NCI-H748 treated with DMSO at 0.1 percent for 48 hours (cell line): ENCODE data around the gene ITK.
A peak's percentile ranks its signal among the peaks of the same experiment; 100 is the strongest.

ENCODE experiments used
- DNase-seq: peaks from one replicate; lab custom pipeline; 2025; lab: John Stamatoyannopoulos, UW

ITK gene

DNA sequence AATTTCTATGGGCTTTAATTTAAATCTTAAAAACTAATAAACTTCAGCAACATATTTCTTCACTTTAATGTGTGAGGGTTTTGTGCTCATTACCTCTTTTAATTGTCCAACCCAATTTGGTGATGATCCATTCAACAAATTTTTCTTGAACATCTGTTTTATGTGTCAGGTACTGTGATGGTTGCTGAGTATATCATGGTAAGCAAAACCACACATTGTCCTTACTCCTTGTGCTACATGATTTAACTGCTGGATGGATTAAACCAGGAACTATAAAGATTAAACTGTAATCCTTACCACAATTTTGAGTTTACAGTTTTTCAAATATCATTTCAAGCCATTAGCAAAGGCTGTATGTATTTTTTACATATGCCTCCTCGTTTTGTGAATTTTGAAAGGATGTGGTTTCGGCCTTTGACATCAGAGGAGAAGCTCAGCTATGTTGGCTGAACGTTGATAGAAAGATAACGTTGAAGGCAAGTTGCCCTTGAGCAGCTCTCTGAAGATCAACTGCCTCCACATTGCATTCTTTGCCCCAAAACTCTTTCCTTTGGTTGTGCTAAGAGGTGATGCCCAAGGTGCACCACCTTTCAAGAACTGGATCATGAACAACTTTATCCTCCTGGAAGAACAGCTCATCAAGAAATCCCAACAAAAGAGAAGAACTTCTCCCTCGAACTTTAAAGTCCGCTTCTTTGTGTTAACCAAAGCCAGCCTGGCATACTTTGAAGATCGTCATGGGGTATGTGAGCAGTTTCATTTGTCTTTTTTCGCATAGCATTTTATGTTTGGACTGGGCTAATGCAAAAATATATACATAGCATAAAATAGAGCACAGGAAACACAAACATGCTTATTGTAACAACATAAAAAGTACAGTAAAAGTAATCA is at the start of gene ITK:
ITK (plus strand) TSS at position 467 of the 891 bp plus-strand sequence; CDS start at position 605, 138 bp downstream.
- no peak for DNase-seq

DNA sequence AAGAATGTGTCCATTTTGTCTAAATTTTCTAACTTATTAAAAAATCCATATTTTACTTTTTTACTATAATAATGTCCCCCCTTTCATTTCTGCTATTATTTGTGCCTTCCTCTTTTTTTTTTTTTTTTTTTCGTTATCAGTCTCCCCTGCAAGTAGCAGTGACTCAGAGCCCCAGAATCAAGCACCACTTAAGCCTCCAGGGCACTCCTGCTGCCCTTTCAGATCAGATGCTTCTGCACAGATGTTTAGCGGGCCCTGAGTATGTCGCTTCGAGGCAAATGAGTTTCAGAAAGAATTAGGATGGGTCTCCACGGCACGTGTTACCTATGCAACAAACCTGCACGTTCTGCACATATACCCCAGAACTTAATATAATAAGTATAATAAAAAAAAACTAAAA is 49.7 kb upstream of the ITK start:
- DNase-seq = no peak

DNA sequence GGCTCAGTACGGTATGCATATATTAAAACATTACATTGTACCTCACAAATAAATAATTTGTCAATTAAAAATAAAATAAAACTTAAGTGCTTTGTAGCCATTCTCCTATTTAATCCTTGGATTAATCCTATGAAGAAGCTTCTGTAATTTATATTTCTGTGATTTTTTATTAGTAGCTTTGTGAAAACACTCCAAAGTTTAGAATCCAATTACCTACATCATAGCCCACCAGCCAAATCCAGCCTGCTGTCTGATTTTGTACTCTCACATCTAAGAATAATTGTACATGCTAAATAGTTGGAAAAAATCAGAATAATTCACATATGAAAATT is 48.4 kb upstream of the ITK start:
- no peak for DNase-seq

DNA sequence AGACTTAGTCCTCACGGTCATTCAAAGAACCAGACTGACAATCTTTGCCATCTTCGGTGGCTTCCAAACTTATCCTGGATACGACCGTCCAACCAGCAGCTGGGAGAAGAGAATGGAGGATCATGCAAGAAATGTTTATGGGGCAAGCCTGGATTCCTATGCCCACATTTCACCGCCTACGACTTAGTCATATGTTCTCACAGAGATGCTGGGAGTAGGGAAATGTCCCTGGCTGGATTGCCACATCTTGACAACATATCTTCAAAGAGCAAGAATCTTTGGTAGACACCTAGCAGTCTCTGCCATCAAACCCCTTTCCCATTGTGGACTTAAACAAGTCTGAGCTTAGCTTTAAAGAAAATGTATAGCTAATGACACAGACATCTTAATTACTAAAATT is 42.9 kb upstream of the ITK start:
- DNase-seq = no peak

DNA sequence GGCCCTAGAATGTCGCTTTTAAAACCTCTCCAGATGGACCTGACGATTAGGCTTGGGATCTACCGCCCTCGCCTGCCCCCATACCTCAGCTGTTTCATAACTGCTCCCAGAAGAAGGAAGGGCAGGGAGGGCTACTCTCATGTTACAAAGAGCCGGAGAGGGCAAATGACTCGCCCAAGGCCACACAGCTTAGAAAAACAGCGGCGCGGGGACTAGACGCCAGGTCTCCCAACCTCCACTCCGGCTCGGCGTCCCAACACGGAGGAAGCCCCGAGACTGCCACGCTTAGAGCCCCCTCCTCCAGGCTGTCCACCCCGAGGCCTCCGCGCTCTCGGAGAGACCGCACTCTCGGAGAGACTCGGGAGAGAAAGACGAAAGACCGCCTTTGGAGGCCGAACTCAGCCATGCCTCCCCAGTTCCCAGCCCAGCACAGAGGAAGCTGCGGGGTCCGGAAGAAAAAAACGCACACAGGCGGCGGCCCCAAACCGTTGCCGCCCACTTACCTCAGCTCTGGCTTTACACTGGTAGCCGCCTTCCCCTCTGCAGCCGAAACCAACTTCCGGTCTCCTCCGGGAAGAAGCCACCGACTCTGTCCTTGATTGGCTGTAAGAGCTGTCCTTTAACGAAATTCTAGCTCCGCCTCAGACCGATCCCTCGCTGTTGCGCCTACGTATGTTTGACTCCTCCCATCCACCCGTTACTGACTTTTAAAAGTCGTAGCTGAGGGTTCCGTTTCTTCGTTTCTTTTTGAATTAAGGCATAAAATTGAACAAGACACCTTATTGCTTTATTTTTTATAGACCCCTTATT is 38.1 kb upstream of the ITK start, which contains the start of gene MED7:
MED7 (minus strand) TSS at position 549 of the 810 bp plus-strand sequence. CDS start 3,434 bp downstream, outside the sequence.
- DNase-seq = peak; percentile 97

DNA sequence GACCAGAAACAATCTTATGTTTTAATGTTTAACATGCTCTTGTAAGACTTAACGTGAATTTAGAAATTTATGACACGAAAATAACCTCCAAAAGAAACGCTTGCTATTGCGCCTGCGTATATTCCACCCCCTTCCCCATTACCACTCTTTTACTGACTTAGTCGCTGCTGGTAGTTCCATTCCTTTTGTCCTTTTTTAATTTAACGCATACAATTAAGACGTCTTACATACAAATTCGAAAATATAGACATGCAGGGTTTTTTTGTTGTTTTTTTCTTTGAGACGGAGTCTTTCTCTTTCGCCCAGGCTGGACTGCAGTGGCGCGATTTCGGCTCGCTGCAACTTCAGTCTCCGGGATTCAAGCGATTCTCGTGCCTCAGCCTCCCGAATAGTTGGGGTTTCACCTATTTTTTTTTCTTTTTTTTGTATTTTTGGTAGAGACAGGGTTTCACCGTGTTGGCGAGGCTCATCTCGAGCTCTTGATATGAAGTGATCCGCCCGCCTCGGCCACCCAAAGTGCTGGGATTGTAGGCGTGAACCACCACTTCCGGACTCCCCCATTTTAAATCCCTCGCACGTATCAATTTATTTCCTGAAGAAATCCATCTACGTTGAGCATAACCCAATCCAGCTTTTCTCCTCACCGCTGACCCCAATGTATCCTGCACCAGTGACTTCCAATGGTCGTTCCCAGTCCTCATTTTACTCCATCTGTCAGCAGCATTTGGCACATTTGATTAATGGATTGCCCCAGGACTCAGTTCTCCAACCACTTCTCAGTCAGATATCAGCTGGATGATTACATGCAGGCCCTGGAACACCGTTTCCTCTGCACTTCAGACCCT is 37.3 kb upstream of the ITK start:
- peak; percentile 94 for DNase-seq

DNA sequence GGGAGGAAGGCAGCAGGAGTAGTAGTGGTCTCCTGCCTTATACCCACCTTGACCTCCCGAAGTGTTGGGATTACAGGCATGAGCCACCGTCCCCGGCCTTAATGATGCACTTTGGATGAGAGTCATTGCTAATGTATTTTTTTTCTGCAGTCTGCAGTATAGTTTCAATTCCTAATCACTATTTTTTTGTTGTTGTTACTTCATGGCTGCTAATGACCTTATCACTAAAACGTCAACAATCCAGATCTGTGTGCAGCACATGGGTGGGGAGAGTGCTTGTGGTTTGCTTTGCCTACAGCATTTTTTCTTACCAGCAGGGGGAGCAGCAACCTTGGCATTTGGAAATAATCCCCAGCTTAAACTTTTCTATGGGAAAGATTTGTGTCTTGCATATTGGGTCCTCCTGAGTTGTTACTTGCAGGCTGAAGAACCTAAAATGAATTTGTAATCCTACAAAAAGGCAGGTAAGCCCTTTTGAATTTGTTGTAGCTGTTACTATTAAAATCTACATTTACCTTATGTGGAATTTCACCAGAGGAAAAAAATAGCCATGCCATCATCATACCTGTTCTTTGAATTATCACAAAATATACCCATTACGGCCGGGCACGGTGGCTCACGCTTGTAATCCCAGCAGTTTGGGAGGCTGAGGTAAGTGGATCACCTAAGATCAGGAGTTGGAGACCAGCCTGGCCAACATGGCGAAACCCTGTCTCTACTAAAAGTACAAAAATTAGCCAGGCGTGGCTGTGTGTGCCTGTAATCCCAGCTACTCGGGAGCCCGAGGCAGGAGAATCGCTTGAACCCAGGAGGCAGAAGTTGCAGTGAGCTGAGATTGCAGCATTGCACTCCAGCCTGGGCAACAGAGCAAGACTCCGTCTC is 31.7 kb upstream of the ITK start:
- DNase-seq = peak; percentile 24

DNA sequence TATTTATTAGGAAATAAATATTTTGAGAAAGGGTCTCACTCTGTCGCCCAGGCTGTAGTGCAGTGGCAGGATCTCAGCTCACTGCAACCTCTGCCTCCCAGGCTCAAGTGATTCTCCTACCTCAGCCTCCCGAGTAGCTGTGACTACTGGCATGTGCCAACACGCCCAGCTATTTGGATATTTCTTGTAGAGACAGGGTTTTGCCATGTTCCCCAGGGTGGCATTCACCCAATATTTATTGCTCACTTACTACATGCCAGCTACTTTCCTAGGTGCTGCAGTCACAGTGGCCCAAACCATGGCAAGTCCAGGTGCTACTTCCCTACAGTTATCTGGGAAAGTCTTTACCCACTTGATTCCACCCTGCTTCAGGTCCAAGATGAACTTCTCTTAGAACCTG is 29.6 kb upstream of the ITK start:
- DNase-seq = no peak

DNA sequence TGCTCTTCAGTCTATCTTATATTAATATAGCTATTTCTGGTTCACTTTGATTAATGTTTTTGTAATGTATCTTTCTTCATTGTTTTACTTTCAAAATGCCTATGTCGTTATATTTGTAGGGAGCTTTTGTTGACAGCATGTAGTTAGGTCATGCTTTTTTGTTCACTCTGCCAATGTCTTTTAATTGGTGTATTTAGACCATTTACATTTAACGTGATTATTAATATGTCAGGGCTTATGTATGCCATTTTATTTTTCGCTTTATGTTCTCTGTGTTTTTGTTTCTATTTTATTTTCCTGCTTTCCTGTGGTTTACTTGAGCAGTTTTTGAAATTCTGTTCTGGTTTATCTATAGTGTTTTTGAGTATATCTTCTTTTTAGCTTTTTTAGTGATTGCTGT is 25.3 kb upstream of the ITK start:
- DNase-seq = no peak

DNA sequence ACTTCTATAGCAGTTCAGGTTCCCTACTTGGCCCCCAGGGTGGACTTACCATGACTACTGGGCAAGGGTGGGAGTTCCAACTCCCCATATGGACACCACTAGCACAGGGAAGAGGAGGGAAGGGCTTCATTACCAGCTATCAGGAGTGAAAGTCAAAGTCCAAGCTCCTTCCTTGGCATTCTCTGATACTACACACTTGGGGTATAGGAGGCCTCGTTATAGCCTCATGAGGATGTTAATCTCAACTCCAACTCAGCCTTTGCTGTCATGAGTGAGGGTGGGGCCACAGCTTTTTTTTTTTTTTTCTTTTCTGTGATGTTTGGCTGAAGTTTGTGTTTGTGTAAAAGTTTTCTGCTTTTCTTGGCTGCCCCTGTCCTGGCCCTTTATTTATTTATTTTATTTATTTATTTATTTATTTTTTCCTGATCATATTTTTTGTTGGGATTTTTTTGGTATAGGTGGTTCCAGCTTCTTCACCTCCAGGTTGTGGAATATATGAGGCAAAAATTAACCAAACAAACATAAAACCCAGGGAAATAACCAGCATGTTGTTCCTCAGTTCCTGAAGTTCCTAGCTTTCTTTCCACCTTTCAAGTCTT is 23.2 kb upstream of the ITK start:
- DNase-seq = no peak

DNA sequence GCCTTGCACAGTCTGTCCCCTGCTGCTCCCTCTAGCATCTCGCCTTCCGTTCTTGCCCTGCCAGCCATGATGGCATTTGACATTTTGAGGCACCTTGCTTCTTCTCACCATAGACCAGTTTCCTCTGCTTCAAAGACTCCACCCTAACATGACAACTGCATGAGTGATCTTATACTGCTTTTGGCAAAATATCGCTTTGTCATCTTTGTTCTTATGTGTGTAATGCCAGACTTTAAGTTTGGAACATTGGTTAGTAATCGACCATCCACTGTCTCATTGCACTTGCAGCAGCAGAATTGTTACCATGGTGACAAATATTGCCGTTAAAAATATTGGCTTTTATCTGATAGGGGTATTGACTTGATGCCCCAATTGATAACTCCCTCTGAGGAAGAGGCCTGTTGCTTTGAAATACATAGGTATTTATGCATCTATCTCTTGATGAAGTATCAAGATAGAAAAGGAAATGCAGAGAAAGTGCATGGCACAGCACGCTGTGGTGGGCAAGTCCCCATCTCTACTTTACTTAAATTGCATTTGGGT is 21.4 kb upstream of the ITK start:
- DNase-seq = no peak

DNA sequence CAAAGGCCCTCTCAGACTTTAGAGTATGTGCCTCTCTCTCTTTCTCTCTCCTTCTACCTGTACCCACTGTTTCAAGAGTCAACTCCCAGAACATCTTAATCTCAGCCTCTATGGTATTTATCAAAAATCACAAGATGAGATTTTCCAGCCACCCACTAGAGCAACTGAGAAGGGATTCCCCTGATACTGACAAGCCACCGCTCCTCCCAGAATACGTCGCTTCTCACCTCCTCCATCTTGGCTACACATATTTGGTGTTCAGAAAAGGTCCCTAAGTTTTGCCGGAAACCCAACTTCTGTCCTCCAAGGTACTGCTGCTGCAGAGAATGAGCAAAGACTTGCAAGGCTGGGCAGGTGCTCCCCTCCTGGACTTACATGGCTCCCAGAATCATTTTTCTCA is 20.6 kb upstream of the ITK start:
- DNase-seq = no peak

DNA sequence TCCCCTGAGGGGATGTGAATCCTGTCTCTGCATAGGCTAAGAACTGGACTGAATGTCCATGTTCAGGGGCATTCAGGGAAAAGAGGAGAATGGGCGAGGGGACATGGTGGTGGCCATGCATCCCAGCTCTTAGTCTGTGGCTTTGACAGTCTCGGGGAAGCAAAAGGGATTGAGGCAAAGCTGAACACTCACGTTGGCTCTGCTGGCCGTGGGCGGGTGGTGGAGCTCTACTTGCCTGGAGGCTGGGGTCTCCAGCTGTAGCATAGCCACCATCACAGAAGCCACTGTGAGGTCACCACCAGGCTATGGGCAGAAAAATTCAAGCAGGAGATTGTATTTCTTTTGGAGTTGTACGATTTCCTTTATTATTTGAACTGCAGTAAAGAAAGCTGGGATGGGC is 18.6 kb upstream of the ITK start:
- no peak for DNase-seq

DNA sequence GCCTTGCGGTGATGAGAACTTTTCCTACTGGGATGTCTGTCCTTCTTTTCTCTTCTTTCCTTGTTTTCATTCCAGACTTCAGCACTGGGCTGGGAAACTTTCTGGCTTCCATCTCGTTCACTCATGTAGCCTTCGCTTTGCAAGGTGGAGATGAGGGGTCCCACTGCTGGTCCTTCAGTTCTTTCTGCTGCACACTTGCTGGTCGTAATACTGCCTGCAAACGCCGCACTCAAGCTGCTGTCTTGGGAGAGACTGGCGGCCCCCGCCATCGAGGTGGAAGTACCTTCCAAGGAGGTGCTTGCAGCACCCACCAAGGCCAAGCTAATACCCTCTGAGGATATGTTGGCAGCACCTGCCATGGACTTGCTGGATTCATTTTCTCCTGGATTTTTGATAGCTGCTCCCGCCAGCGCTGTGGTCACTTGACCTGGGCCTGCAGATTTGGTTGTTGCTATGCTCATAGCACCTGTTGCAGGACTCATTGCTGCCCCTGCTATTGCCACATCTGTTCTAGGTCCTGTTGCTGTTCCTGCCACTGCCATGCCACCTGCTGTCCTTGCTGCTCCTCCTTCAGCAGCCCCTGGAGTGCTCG is 17.6 kb upstream of the ITK start:
- DNase-seq = no peak

DNA sequence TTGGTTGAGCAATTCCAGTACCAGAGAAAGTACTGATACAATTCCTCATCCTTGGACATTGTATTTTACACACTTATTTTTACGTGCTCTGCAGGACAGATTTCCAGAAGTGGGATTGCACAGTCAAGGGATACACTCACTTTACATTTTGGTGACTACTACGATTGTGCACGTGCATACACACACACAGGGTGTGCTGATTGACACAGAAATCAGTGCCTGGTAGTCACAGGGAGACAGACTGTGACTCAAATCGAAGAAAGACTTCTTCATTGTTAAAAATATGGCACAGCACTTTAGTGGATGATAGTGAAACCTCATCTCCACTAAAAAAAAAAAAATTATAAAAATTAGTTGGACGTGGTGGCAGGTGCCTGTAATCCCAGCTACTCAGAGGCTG is 16.1 kb upstream of the ITK start:
- no peak for DNase-seq

DNA sequence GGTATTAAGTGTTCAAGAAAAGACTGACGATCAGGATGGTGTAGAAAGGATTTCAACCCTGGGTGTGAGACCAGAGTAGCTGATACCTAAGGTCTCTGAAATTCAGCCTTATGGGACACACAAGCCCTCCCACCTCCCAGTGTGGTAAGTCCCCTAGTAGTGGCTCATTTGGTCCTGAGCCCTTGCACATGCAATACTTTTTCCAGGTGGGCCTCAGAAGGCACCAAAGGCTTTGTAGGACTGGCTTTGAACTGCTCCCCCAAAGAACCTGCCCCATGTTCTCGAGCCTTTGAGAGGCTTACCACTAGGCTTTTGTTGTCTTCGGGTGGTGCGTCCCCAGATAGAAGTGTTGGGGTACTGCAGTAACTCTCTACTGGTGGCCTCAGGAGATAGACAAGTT is 15.4 kb upstream of the ITK start:
- no peak for DNase-seq

DNA sequence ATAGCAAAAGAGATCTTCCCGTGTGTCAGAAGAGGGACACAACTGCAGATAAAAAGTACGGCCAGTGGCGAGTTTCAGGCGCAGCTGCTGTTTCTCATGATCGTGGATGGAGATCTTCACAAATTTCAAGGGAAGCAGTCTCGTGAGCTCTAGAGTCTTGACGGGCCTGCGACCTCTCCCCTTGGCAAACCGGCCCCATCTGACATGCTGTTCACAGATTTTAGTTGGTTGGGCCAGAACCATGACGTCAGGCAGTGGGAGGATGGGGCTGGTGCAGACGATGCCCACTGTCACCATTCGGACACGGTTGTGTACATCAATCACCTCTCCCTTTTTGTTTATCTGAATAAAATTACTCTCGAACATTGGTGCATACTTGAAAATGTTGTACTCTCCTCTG is 15.0 kb upstream of the ITK start:
- no peak for DNase-seq

DNA sequence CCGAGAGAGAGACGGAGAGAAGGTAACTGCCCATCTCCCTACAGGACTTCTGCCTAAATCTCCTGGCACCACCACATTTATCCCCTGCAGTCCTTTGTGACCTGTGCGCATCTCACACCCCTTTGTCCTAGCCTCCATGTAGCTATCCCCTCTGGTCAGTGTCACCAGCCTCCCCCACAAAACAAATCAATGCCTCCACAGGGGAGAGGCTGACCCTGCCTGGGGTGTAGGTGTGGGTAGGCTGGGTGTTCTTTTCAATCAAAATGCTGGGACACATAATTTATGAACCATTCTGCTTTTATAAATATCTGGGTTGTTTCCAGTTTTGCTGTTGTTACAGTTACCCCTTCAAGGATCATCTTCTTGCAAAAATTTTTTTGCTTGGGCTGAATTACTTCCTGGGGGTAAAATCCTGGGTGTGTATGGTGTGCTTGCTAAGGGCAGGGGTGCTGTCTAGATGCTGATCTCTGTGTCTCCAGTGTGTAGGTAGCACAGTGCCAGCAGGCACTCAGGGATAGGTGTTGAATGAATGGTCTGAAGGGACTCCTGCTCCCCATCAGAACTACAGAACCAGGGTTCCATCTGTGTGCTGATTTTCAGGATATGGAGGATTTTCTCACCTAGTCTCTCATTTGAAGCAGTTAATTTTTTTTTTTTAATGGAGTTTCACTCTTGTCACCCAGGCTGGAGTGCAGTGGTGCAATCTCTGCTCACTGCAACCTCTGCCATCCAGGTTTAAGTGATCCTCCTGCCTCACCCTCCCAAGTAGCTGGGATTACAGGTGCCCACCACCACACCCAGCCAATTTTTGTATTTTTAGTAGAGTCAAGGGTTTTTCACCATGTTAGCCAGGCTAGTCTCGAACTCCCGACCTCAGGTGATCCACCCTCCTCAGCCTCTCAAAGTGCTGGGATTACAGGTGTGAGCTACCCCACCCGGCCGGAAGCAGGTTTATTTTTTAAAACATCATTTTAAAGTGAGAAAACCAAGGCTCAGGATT is 14.1 kb upstream of the ITK start, which contains the start of gene GARIN3:
GARIN3 (minus strand) TSS at position 51 of the 1,000 bp plus-strand sequence. CDS start 96 bp downstream, outside the sequence.
- no peak for DNase-seq

DNA sequence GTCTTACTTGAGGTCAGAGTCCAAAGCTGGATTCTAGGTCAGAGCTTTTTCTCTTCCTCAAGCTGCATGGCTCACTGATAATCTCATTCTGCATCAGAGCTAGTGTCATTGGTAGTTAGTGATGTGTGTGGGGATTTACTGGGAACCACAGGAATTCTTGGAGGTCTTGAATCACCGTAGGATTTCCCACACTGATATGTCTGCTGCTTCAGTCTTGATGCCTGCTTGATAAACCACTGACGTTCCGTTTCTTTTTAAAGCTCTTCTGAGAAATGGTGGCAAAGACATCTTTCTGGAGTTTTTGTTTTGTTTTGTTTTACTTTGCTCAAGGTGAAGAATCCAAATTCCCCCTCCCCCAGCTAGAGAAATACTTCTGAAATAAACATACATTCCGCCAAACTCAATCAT is 13.4 kb upstream of the ITK start:
- no peak for DNase-seq
